NB4 (cell line): ENCODE results near the gene CEP89.

Source experiments
- POLR2A ChIP-seq: IDR thresholded peaks from 2 replicates; pipeline ENCODE4 v1.6.1; 2011; ENCODE audit warnings: mild to moderate bottlenecking; ENCODE audit not compliant: insufficient read length; ENCODE audit errors: extremely low read depth
- TF ChIP-seq, protein P1 (sequence below): IDR thresholded peaks from one replicate; pipeline ENCODE4 v1.5.1; 2012; ENCODE audit warnings: low read depth, low read length

DNA sequence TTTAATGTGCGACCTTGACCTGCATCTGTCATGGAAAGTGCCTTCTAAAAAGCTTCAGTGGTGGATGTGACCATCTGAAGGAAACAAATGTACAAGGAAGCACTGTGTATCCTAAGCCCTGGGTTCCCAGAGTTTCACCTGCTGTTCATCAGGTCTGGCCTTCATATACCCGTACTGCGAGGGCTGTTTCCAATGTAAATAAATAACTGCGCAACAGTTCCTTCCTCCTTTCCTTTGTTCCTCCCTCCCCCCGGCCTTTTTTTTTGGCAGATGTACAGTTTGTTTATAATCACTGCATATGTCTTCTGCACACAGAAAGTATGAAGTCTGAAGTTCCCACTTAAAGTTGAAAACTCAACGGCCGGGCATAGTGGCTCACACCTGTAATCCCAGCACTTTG is 5.5 kb upstream of the CEP89 start:
- TF ChIP-seq POLR2A = no peak
- TF ChIP-seq, protein P1, sequence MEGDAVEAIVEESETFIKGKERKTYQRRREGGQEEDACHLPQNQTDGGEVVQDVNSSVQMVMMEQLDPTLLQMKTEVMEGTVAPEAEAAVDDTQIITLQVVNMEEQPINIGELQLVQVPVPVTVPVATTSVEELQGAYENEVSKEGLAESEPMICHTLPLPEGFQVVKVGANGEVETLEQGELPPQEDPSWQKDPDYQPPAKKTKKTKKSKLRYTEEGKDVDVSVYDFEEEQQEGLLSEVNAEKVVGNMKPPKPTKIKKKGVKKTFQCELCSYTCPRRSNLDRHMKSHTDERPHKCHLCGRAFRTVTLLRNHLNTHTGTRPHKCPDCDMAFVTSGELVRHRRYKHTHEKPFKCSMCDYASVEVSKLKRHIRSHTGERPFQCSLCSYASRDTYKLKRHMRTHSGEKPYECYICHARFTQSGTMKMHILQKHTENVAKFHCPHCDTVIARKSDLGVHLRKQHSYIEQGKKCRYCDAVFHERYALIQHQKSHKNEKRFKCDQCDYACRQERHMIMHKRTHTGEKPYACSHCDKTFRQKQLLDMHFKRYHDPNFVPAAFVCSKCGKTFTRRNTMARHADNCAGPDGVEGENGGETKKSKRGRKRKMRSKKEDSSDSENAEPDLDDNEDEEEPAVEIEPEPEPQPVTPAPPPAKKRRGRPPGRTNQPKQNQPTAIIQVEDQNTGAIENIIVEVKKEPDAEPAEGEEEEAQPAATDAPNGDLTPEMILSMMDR = no peak
